HepG2 (cell line): ENCODE measurements around the gene SAP25. TPM values are rescaled to one million over a fixed set of nuclear protein-coding genes. Genes with fewer than 3 reads are reported as not detected.

Source experiments
- HOXA5 ChIP-seq: sonication (generic); formaldehyde crosslinking; IDR thresholded peaks from 2 replicates; pipeline ENCODE4 v1.4.0; 2020; ENCODE audit warnings: missing genetic modification reagents
- KAT2B ChIP-seq: fragments of 150-350 bp; IDR thresholded peaks from 2 replicates; pipeline ENCODE4 v1.6.1; 2014; ENCODE audit warnings: low read depth, low read length, borderline replicate concordance
- KMT2A ChIP-seq: sonication (generic); formaldehyde crosslinking; IDR thresholded peaks from 2 replicates; pipeline ENCODE4 v1.4.0; 2020; ENCODE audit warnings: missing genetic modification reagents
- SCMH1 ChIP-seq: sonication (generic); formaldehyde crosslinking; IDR thresholded peaks from 2 replicates; pipeline ENCODE4 v1.9.0; 2021; ENCODE audit warnings: missing genetic modification reagents, mild to moderate bottlenecking, borderline replicate concordance
- SETDB1 ChIP-seq: sonication (generic); formaldehyde crosslinking; IDR thresholded peaks from 2 replicates; pipeline ENCODE4 v1.5.1; 2020; ENCODE audit warnings: missing genetic modification reagents, mild to moderate bottlenecking, borderline replicate concordance
- TEAD3 ChIP-seq: optimal IDR thresholded peaks from 2 replicates; pipeline ENCODE3; 2016; ENCODE audit warnings: borderline replicate concordance
- XBP1 ChIP-seq: sonication (generic); formaldehyde crosslinking; IDR thresholded peaks from 2 replicates; pipeline ENCODE4 v1.5.0; 2020; ENCODE audit warnings: missing genetic modification reagents
- ZNF33B ChIP-seq: sonication (generic); formaldehyde crosslinking; IDR thresholded peaks from 2 replicates; pipeline ENCODE4 v1.5.1; 2020; ENCODE audit warnings: mild to moderate bottlenecking, missing genetic modification reagents
- ZNF615 ChIP-seq: sonication (generic); formaldehyde crosslinking; IDR thresholded peaks from 2 replicates; pipeline ENCODE4 v1.5.0; 2020; ENCODE audit warnings: mild to moderate bottlenecking, missing genetic modification reagents, borderline replicate concordance
- ZNF7 ChIP-seq: IDR thresholded peaks from 2 replicates; pipeline ENCODE4 v1.6.1; 2016; ENCODE audit warnings: missing biosample characterization, missing genetic modification reagents
- ZNF737 ChIP-seq: sonication (generic); formaldehyde crosslinking; IDR thresholded peaks from 2 replicates; pipeline ENCODE4 v1.5.0; 2020; ENCODE audit warnings: missing genetic modification reagents, mild to moderate bottlenecking, borderline replicate concordance
- ZNF879 ChIP-seq: sonication (generic); formaldehyde crosslinking; IDR thresholded peaks from 2 replicates; pipeline ENCODE4 v1.8.1; 2023; ENCODE audit warnings: missing genetic modification reagents
- polyA plus RNA-seq, 8 experiments: library from polyadenylated mRNA; depleted of rRNA in 3 of 8; stranded (reverse) in 7 of 8; unstranded in 1 of 8; fragments of >200 nt; fragmentation: Illumina TruSeq in 4 of 8; extraction: Trizol in 4 of 8; gene quantifications; 2 replicates each; pipeline versions ENCODE4 v1.2.1 to v1.2.3, GENCODE V29; 2011 to 2016; ENCODE audit warnings: low read depth in 4 of 8, missing spikeins in 1 of 8, mixed read lengths in 1 of 8; ENCODE audit not compliant: insufficient read depth in 1 of 8
- total RNA-seq, 5 experiments: library from RNA; depleted of rRNA; stranded (reverse); fragments of >200 nt; fragmentation: Illumina TruSeq; extraction: Trizol; gene quantifications; 2 replicates each; pipeline ENCODE4 v1.2.3, GENCODE V29; 2016; ENCODE audit warnings: low read depth in 1 of 5
- TF ChIP-seq, protein P1 (sequence below): sonication (generic); formaldehyde crosslinking; IDR thresholded peaks from 2 replicates; pipeline ENCODE4 v1.4.0; 2020; ENCODE audit warnings: mild to moderate bottlenecking, missing genetic modification reagents, borderline replicate concordance
- TF ChIP-seq, protein P2 (sequence below): sonication (generic); formaldehyde crosslinking; IDR thresholded peaks from 2 replicates; pipeline ENCODE4 v1.5.1; 2020; ENCODE audit warnings: mild to moderate bottlenecking, moderate library complexity, missing genetic modification reagents
- TF ChIP-seq, protein P3 (sequence below): sonication (generic); formaldehyde crosslinking; IDR thresholded peaks from 2 replicates; pipeline ENCODE4 v1.4.0; 2020; ENCODE audit warnings: mild to moderate bottlenecking, missing genetic modification reagents
- TF ChIP-seq, protein P4 (sequence below): sonication (generic); formaldehyde crosslinking; IDR thresholded peaks from 2 replicates; pipeline ENCODE4 v1.4.0; 2020; ENCODE audit warnings: mild to moderate bottlenecking, missing genetic modification reagents, borderline replicate concordance
- TF ChIP-seq, protein P5 (sequence below): sonication (generic); formaldehyde crosslinking; IDR thresholded peaks from 2 replicates; pipeline ENCODE4 v1.5.0; 2020; ENCODE audit warnings: mild to moderate bottlenecking, missing genetic modification reagents, moderate library complexity
- TF ChIP-seq, protein P6 (sequence below): IDR thresholded peaks from 2 replicates; pipeline ENCODE4 v1.6.1; 2018; ENCODE audit warnings: missing genetic modification reagents, mild to moderate bottlenecking, missing compliant biosample characterization

SAP25 gene
- total and polyA plus RNA-seq, 2 of the 13 experiments (the other 11 are each of a cell fraction or from before 2014, with no cell fraction given): 0.15 to 0.20 TPM

DNA sequence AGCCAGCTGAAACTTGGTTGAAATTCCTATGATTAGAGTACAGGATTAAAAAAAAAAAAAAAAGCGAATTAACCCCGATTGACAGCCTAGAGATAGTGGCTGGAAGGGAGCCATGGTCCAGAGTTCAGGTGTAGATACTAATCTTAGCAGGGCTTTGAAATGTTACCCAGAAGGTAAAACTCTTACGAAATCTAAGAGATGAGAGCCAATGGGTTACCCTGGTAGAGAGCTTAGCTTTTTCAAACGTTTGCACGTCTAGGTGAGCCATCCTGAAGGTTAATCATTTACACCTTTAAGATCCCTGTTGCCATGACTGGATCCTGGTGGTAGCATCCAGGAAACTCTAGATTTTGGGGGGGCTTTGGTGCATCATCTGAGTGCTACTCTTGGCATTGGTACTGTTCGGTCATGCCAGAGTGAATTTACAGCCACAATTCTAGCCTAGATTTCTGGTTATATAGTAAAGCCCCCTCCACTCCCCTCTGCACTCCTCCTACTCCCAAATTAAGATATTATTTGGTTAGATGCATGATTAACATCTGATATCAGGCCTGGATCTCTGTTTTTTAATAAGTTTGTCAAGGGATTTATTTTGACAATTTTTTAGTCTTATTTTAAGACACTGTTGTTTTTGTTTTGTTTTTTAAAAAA lies 33.5 kb downstream of the SAP25 start (continued):
- TF ChIP-seq, protein P1, sequence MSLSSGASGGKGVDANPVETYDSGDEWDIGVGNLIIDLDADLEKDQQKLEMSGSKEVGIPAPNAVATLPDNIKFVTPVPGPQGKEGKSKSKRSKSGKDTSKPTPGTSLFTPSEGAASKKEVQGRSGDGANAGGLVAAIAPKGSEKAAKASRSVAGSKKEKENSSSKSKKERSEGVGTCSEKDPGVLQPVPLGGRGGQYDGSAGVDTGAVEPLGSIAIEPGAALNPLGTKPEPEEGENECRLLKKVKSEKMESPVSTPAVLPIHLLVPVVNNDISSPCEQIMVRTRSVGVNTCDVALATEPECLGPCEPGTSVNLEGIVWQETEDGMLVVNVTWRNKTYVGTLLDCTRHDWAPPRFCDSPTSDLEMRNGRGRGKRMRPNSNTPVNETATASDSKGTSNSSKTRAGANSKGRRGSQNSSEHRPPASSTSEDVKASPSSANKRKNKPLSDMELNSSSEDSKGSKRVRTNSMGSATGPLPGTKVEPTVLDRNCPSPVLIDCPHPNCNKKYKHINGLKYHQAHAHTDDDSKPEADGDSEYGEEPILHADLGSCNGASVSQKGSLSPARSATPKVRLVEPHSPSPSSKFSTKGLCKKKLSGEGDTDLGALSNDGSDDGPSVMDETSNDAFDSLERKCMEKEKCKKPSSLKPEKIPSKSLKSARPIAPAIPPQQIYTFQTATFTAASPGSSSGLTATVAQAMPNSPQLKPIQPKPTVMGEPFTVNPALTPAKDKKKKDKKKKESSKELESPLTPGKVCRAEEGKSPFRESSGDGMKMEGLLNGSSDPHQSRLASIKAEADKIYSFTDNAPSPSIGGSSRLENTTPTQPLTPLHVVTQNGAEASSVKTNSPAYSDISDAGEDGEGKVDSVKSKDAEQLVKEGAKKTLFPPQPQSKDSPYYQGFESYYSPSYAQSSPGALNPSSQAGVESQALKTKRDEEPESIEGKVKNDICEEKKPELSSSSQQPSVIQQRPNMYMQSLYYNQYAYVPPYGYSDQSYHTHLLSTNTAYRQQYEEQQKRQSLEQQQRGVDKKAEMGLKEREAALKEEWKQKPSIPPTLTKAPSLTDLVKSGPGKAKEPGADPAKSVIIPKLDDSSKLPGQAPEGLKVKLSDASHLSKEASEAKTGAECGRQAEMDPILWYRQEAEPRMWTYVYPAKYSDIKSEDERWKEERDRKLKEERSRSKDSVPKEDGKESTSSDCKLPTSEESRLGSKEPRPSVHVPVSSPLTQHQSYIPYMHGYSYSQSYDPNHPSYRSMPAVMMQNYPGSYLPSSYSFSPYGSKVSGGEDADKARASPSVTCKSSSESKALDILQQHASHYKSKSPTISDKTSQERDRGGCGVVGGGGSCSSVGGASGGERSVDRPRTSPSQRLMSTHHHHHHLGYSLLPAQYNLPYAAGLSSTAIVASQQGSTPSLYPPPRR (CRISPR knock-in tag): no peak
- no peak for TF ChIP-seq ZNF615 (CRISPR knock-in tag)
- no peak for TF ChIP-seq KAT2B
- TF ChIP-seq TEAD3: peak; percentile 14
- no peak for TF ChIP-seq ZNF737 (CRISPR knock-in tag)
- TF ChIP-seq ZNF33B (CRISPR knock-in tag): no peak
- TF ChIP-seq, protein P2, sequence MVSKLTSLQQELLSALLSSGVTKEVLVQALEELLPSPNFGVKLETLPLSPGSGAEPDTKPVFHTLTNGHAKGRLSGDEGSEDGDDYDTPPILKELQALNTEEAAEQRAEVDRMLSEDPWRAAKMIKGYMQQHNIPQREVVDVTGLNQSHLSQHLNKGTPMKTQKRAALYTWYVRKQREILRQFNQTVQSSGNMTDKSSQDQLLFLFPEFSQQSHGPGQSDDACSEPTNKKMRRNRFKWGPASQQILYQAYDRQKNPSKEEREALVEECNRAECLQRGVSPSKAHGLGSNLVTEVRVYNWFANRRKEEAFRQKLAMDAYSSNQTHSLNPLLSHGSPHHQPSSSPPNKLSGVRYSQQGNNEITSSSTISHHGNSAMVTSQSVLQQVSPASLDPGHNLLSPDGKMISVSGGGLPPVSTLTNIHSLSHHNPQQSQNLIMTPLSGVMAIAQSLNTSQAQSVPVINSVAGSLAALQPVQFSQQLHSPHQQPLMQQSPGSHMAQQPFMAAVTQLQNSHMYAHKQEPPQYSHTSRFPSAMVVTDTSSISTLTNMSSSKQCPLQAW (CRISPR knock-in tag): peak; percentile 95
- TF ChIP-seq SETDB1 (CRISPR knock-in tag): no peak
- TF ChIP-seq ZNF7: no peak
- TF ChIP-seq HOXA5 (CRISPR knock-in tag): 0 out of 2 replicates have a peak, but pooled peaks have one; percentile 37
- TF ChIP-seq, protein P3, sequence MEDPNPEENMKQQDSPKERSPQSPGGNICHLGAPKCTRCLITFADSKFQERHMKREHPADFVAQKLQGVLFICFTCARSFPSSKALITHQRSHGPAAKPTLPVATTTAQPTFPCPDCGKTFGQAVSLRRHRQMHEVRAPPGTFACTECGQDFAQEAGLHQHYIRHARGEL (CRISPR knock-in tag): no peak
- TF ChIP-seq XBP1 (CRISPR knock-in tag): no peak
- TF ChIP-seq, protein P4, sequence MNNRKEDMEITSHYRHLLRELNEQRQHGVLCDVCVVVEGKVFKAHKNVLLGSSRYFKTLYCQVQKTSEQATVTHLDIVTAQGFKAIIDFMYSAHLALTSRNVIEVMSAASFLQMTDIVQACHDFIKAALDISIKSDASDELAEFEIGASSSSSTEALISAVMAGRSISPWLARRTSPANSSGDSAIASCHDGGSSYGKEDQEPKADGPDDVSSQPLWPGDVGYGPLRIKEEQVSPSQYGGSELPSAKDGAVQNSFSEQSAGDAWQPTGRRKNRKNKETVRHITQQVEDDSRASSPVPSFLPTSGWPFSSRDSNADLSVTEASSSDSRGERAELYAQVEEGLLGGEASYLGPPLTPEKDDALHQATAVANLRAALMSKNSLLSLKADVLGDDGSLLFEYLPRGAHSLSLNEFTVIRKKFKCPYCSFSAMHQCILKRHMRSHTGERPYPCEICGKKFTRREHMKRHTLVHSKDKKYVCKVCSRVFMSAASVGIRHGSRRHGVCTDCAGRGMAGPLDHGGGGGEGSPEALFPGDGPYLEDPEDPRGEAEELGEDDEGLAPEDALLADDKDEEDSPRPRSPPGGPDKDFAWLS: no peak
- TF ChIP-seq SCMH1 (CRISPR knock-in tag): no peak
- TF ChIP-seq, protein P5, sequence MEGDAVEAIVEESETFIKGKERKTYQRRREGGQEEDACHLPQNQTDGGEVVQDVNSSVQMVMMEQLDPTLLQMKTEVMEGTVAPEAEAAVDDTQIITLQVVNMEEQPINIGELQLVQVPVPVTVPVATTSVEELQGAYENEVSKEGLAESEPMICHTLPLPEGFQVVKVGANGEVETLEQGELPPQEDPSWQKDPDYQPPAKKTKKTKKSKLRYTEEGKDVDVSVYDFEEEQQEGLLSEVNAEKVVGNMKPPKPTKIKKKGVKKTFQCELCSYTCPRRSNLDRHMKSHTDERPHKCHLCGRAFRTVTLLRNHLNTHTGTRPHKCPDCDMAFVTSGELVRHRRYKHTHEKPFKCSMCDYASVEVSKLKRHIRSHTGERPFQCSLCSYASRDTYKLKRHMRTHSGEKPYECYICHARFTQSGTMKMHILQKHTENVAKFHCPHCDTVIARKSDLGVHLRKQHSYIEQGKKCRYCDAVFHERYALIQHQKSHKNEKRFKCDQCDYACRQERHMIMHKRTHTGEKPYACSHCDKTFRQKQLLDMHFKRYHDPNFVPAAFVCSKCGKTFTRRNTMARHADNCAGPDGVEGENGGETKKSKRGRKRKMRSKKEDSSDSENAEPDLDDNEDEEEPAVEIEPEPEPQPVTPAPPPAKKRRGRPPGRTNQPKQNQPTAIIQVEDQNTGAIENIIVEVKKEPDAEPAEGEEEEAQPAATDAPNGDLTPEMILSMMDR (CRISPR knock-in tag): no peak
- TF ChIP-seq ZNF879 (CRISPR knock-in tag): no peak
- TF ChIP-seq, protein P6, sequence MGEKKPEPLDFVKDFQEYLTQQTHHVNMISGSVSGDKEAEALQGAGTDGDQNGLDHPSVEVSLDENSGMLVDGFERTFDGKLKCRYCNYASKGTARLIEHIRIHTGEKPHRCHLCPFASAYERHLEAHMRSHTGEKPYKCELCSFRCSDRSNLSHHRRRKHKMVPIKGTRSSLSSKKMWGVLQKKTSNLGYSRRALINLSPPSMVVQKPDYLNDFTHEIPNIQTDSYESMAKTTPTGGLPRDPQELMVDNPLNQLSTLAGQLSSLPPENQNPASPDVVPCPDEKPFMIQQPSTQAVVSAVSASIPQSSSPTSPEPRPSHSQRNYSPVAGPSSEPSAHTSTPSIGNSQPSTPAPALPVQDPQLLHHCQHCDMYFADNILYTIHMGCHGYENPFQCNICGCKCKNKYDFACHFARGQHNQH: peak; percentile 53; the same call in 1 of the 2 replicates
- no peak for TF ChIP-seq KMT2A (CRISPR knock-in tag)
